ENCODE data around the gene FUT3. TPM values are rescaled to one million over a fixed set of nuclear protein-coding genes. Genes with fewer than 3 reads are reported as not detected.

The FUT3 gene
- total and polyA plus RNA-seq, 4 donors = 0.25 to 0.47 (median 0.27) TPM; not detected in 1

DNA sequence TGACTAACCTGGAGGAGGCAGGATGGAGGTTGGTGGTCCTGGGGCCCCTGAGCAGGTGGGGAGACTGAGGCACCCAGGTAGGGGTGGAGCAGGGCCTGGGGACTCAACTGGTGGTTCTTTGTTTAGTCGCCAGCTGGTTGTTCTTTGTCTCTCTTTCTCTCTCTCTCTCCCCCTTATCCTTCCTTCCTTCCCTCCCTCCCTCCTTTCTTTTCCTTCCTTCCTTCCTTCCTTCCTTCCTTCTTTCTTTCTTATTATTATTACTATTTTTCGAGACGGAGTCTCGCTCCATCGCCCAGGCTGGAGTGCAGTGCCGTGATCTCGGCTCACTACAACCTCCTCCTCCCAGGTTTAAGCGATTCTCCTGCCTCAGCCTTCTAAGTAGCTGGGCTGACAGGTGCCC lies 53.0 kb downstream of the FUT3 start:
- Histone ChIP-seq H3K4me3 (ENCODE audit: low read depth in 1 of 3, low read length in 3 of 3) (no peak overlapping the region), H3K9ac (ENCODE audit: low read depth in 1 of 2, low read length in 2 of 2) (no peak overlapping the region), H3K27me3 (ENCODE audit: control insufficient read depth in 4 of 4, insufficient read depth in 4 of 4, low read length in 3 of 4) (no peaks in the 10 kb centered on the region), H3K9me3 (ENCODE audit: control insufficient read depth in 4 of 4, low read length in 3 of 4) (no peaks in the 10 kb centered on the region), H3K36me3 (ENCODE audit: control insufficient read depth in 4 of 4, insufficient read depth in 3 of 4, low read depth in 1 of 4, low read length in 3 of 4) (no peaks in the 10 kb centered on the region), H3K27ac (ENCODE audit: low read depth in 1 of 2, low read length in 2 of 2) (no peak overlapping the region), H3K4me1 (ENCODE audit: control insufficient read depth in 4 of 4, insufficient read depth in 4 of 4, low read length in 3 of 4) (peaks cover 23 to 42% (median 33%) of the 10 kb centered on the region in 4 donors)
- TF ChIP-seq SP1 (IDR thresholded peaks at IDR 0.05) (no peak), FOXA2 (IDR thresholded peaks at IDR 0.05) (no peak), HNF4A (conservative IDR thresholded peaks at IDR 0.05) (no peak), YY1 (IDR thresholded peaks at IDR 0.05) (no peak)
- TF ChIP-seq, protein P1, sequence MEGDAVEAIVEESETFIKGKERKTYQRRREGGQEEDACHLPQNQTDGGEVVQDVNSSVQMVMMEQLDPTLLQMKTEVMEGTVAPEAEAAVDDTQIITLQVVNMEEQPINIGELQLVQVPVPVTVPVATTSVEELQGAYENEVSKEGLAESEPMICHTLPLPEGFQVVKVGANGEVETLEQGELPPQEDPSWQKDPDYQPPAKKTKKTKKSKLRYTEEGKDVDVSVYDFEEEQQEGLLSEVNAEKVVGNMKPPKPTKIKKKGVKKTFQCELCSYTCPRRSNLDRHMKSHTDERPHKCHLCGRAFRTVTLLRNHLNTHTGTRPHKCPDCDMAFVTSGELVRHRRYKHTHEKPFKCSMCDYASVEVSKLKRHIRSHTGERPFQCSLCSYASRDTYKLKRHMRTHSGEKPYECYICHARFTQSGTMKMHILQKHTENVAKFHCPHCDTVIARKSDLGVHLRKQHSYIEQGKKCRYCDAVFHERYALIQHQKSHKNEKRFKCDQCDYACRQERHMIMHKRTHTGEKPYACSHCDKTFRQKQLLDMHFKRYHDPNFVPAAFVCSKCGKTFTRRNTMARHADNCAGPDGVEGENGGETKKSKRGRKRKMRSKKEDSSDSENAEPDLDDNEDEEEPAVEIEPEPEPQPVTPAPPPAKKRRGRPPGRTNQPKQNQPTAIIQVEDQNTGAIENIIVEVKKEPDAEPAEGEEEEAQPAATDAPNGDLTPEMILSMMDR (IDR thresholded peaks at IDR 0.05; ENCODE audit: low read depth, low read length, missing input control) = no peak
- TF ChIP-seq, protein P2, sequence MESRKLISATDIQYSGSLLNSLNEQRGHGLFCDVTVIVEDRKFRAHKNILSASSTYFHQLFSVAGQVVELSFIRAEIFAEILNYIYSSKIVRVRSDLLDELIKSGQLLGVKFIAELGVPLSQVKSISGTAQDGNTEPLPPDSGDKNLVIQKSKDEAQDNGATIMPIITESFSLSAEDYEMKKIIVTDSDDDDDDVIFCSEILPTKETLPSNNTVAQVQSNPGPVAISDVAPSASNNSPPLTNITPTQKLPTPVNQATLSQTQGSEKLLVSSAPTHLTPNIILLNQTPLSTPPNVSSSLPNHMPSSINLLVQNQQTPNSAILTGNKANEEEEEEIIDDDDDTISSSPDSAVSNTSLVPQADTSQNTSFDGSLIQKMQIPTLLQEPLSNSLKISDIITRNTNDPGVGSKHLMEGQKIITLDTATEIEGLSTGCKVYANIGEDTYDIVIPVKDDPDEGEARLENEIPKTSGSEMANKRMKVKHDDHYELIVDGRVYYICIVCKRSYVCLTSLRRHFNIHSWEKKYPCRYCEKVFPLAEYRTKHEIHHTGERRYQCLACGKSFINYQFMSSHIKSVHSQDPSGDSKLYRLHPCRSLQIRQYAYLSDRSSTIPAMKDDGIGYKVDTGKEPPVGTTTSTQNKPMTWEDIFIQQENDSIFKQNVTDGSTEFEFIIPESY (IDR thresholded peaks at IDR 0.05) = no peak
- TF ChIP-seq, protein P3, sequence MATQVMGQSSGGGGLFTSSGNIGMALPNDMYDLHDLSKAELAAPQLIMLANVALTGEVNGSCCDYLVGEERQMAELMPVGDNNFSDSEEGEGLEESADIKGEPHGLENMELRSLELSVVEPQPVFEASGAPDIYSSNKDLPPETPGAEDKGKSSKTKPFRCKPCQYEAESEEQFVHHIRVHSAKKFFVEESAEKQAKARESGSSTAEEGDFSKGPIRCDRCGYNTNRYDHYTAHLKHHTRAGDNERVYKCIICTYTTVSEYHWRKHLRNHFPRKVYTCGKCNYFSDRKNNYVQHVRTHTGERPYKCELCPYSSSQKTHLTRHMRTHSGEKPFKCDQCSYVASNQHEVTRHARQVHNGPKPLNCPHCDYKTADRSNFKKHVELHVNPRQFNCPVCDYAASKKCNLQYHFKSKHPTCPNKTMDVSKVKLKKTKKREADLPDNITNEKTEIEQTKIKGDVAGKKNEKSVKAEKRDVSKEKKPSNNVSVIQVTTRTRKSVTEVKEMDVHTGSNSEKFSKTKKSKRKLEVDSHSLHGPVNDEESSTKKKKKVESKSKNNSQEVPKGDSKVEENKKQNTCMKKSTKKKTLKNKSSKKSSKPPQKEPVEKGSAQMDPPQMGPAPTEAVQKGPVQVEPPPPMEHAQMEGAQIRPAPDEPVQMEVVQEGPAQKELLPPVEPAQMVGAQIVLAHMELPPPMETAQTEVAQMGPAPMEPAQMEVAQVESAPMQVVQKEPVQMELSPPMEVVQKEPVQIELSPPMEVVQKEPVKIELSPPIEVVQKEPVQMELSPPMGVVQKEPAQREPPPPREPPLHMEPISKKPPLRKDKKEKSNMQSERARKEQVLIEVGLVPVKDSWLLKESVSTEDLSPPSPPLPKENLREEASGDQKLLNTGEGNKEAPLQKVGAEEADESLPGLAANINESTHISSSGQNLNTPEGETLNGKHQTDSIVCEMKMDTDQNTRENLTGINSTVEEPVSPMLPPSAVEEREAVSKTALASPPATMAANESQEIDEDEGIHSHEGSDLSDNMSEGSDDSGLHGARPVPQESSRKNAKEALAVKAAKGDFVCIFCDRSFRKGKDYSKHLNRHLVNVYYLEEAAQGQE (IDR thresholded peaks at IDR 0.05) = no peak
- DNase-seq (ENCODE audit: low spot score) = no peak
- 93% methylated on average over 8 of the region's 8 CpGs for WGBS

DNA sequence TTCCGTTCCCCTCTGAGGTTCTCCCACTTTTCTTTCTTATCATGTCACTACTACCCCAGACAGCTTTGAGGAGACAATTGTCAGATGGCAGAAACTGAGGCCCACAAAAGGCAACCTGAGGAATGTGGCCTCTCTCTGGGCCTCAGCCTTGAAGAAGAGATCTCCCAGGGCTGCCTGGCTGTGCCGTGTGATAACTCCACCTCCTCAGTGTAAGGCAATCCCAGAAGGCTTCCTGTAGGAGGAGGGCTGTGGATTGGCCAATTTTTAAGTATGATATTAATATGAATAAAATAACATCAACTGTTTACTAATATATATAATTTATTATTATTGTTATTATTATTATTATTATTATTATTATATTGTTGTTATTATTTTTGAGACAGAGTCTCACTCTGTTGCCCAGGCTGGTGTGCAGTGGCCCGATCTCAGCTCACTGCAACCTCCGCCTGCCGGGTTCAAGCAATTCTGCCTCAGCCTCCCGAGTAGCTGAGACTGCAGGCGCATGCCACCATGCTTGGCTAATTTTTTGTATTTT lies 55.8 kb downstream of the FUT3 start:
- Histone ChIP-seq H3K9ac (ENCODE audit: low read depth in 1 of 2, low read length in 2 of 2) (no peak overlapping the region), H3K27ac (ENCODE audit: low read depth in 1 of 2, low read length in 2 of 2) (no peak overlapping the region), H3K36me3 (ENCODE audit: control insufficient read depth in 4 of 4, insufficient read depth in 3 of 4, low read depth in 1 of 4, low read length in 3 of 4) (no peaks in the 10 kb centered on the region), H3K9me3 (ENCODE audit: control insufficient read depth in 4 of 4, low read length in 3 of 4) (no peaks in the 10 kb centered on the region), H3K4me1 (ENCODE audit: control insufficient read depth in 4 of 4, insufficient read depth in 4 of 4, low read length in 3 of 4) (peaks cover 16 to 29% (median 23%) of the 10 kb centered on the region in 4 donors), H3K4me3 (ENCODE audit: low read depth in 1 of 3, low read length in 3 of 3) (no peak overlapping the region), H3K27me3 (ENCODE audit: control insufficient read depth in 4 of 4, insufficient read depth in 4 of 4, low read length in 3 of 4) (no peaks in the 10 kb centered on the region)
- TF ChIP-seq, protein P2 (IDR thresholded peaks at IDR 0.05) = no peak
- TF ChIP-seq SP1 (IDR thresholded peaks at IDR 0.05) (no peak), FOXA2 (IDR thresholded peaks at IDR 0.05) (no peak), TAF1 (conservative IDR thresholded peaks at IDR 0.05) (no peak), EGR1 (IDR thresholded peaks at IDR 0.05; ENCODE audit: low read depth in 2 of 2) (no peak)
- TF ChIP-seq, protein P1 (IDR thresholded peaks at IDR 0.05; ENCODE audit: low read depth, low read length, missing input control) = no peak
- 90% methylated on average over 7 of the region's 7 CpGs for WGBS
- no peak for DNase-seq (ENCODE audit: low spot score)
